B cell (primary cell): ENCODE data around the gene ASPA. TPM values are rescaled to one million over a fixed set of nuclear protein-coding genes. Genes with fewer than 3 reads are reported as not detected.
A peak's percentile ranks its signal among the peaks of the same experiment; 100 is the strongest.

Experiments
- ATAC-seq: fragments of 200-7000 bp; cut with Tn5 transposase; one replicate; pipeline ENCODE4 v1.10.0; 2021; ENCODE audit warnings: low read depth, mild to moderate bottlenecking, moderate number of reproducible peaks, moderate library complexity
- CTCF ChIA-PET: fragments of 350-600 bp; sonication (Branson Sonifier 250); formaldehyde crosslinking; loops from one replicate; lab custom pipeline; 2021; ENCODE audit warnings: antibody characterized with exemption, inconsistent platforms; lab: Charles Lee
- POLR2A ChIA-PET: fragments of 350-600 bp; sonication (Branson Sonifier 250); formaldehyde crosslinking; loops from one replicate; lab custom pipeline; 2021; ENCODE audit warnings: antibody characterized with exemption; lab: Charles Lee
- DNase-seq: peaks from one replicate; pipeline ENCODE4 v3.0.0; 2013
- H2AFZ ChIP-seq: 2 replicates; pipeline ENCODE4 v1.6.1; 2012; ENCODE audit warnings: mild to moderate bottlenecking, low read depth, low read length; ENCODE audit not compliant: insufficient read depth, poor library complexity, severe bottlenecking
- H3K27ac ChIP-seq, 2 donors: 1 replicate in 1 of 2; 2 replicates in 1 of 2; pipeline ENCODE4 v1.5.1; 2012 to 2013; ENCODE audit warnings: low read length in 2 of 2, mild to moderate bottlenecking in 2 of 2, moderate library complexity in 1 of 2
- H3K27me3 ChIP-seq, 4 experiments: fragments of 200-600 bp in 1 of 4; sonication (generic) in 1 of 4; replicated peaks in 1 of 4; 1 replicate in 2 of 4; 2 replicates in 2 of 4; pipeline versions ENCODE4 v1.6.1 to v1.7.0; 2013 to 2016; ENCODE audit warnings: low read length in 3 of 4, mild to moderate bottlenecking in 2 of 4, mixed read lengths in 1 of 4, moderate library complexity in 1 of 4; ENCODE audit not compliant: insufficient read depth in 4 of 4, control insufficient read depth in 3 of 4; ENCODE audit errors: control extremely low read depth in 1 of 4
- H3K36me3 ChIP-seq, 2 experiments: replicated peaks in 1 of 2; 1 replicate in 1 of 2; 2 replicates in 1 of 2; pipeline versions ENCODE4 v1.6.1 to v1.7.1; 2013; ENCODE audit warnings: low read length in 1 of 2; ENCODE audit not compliant: insufficient read depth in 2 of 2, control insufficient read depth in 1 of 2; ENCODE audit errors: control extremely low read depth in 1 of 2, extremely low read depth in 1 of 2
- H3K4me1 ChIP-seq, 2 donors: fragments of 200-600 bp in 1 of 2; sonication (generic) in 1 of 2; 1 replicate in 1 of 2; 2 replicates in 1 of 2; pipeline versions ENCODE4 v1.5.1 to v1.6.1; 2013 to 2017; ENCODE audit warnings: low read length in 2 of 2; ENCODE audit not compliant: control insufficient read depth in 2 of 2, insufficient read depth in 2 of 2
- H3K4me2 ChIP-seq: replicated peaks from 2 replicates; pipeline ENCODE3; 2012; ENCODE audit warnings: mild to moderate bottlenecking, low read depth, low read length; ENCODE audit not compliant: poor library complexity, severe bottlenecking
- H3K4me3 ChIP-seq, 5 experiments: fragments of 200-600 bp in 1 of 5; sonication (generic) in 1 of 5; 1 replicate in 3 of 5; 2 replicates in 2 of 5; pipeline versions ENCODE4 v1.5.1 to v1.7.0; 2011 to 2016; ENCODE audit warnings: low read length in 4 of 5, mild to moderate bottlenecking in 4 of 5, low read depth in 2 of 5, control low read depth in 1 of 5, moderate library complexity in 1 of 5; ENCODE audit not compliant: insufficient read depth in 1 of 5; ENCODE audit errors: control extremely low read depth in 1 of 5, extremely low read depth in 1 of 5
- H3K79me2 ChIP-seq: fragments of 200-600 bp; sonication (generic); one replicate; pipeline ENCODE4 v1.6.0; 2016; ENCODE audit warnings: low read length; ENCODE audit not compliant: control insufficient read depth, insufficient read depth
- H3K9ac ChIP-seq: fragments of 200-600 bp; sonication (generic); 2 replicates; pipeline ENCODE4 v1.6.1; 2017; ENCODE audit warnings: mild to moderate bottlenecking, low read length, moderate library complexity
- H3K9me3 ChIP-seq, 3 donors: one replicate each; pipeline versions ENCODE4 v1.6.1 to v1.7.1; 2013; ENCODE audit warnings: low read length in 2 of 3; ENCODE audit not compliant: control insufficient read depth in 2 of 3, insufficient read depth in 1 of 3; ENCODE audit errors: control extremely low read depth in 1 of 3
- H4K20me1 ChIP-seq: 2 replicates; pipeline ENCODE4 v1.6.0; 2012; ENCODE audit warnings: mild to moderate bottlenecking, low read length; ENCODE audit not compliant: insufficient read depth, control insufficient read depth, poor library complexity, severe bottlenecking
- H3K27ac Mint-ChIP-seq: one replicate; pipeline ENCODE4 v1.8.0; 2021; ENCODE audit warnings: mixed read lengths
- H3K27me3 Mint-ChIP-seq: one replicate; pipeline ENCODE4 v1.8.0; 2021; ENCODE audit warnings: mixed read lengths
- H3K4me1 Mint-ChIP-seq: one replicate; pipeline ENCODE4 v1.8.0; 2021; ENCODE audit warnings: mixed read lengths
- H3K4me3 Mint-ChIP-seq: one replicate; pipeline ENCODE4 v1.8.0; 2021; ENCODE audit warnings: mixed read lengths
- H3K9me3 Mint-ChIP-seq: one replicate; pipeline ENCODE4 v1.8.0; 2022; ENCODE audit warnings: mixed read lengths; ENCODE audit not compliant: insufficient read depth
- EZH2 ChIP-seq: IDR thresholded peaks from 2 replicates; pipeline ENCODE4 v1.6.1; 2012; ENCODE audit warnings: borderline replicate concordance, low read depth, mild to moderate bottlenecking, moderate library complexity, low read length; ENCODE audit not compliant: insufficient read depth, poor library complexity, severe bottlenecking
- WGBS: methylation state at CpG from one replicate; pipeline ENCODE4 v1.1.5; 2013; ENCODE audit warnings: missing lambda C conversion rate; ENCODE audit not compliant: insufficient coverage; 5-methylcytosine and 5-hydroxymethylcytosine counted together
- intact Hi-C: fragments of 100-400 bp; cut with micrococcal nuclease; formaldehyde crosslinking; loops from one replicate; pipeline ENCODE4 v1.10.0; 2022
- polyA plus RNA-seq: library from polyadenylated mRNA; depleted of rRNA; stranded (reverse); fragments of >200 nt; gene quantifications from 2 replicates; pipeline ENCODE4 v1.2.3, GENCODE V29; 2012
- total RNA-seq, 2 donors: library from RNA; stranded (reverse); fragments of 120-200 nt in 1 of 2; gene quantifications; 1 replicate in 1 of 2; 2 replicates in 1 of 2; pipeline versions ENCODE4 v1.2.3 to v1.2.4, GENCODE V29; 2013 to 2022
- TF ChIP-seq, protein P1 (sequence below): fragments of 200-600 bp; IDR thresholded peaks from one replicate; pipeline ENCODE4 v1.8.0; 2022; ENCODE audit warnings: antibody characterized with exemption, mild to moderate bottlenecking

The ASPA gene
- total and polyA plus RNA-seq, 2 donors (not counting 1 experiment from before 2014, with no cell fraction given): not detected

GRCh38 chr17:3533752-3534151 lies 58.0 kb downstream of the ASPA start:
- H3K9me3 Mint-ChIP-seq: no peaks in the 10 kb centered on the region
- intact Hi-C loops: no loop called here
- Histone ChIP-seq H3K4me3 (no peak overlapping the region), H4K20me1 (no peaks in the 10 kb centered on the region), H3K9me3 (peaks cover 0 to 2% (median 0%) of the 10 kb centered on the region in 3 donors), H3K27ac (no peak overlapping the region), H3K9ac (no peak overlapping the region), H3K36me3 (no peaks in the 10 kb centered on the region), H3K27me3 (peaks cover 0 to 7% (median 0%) of the 10 kb centered on the region in 4 experiments), H3K4me2 (no peak overlapping the region), H3K79me2 (no peaks in the 10 kb centered on the region), H3K4me1 (peaks cover 6 to 15% of the 10 kb centered on the region in 2 donors), H2AFZ (no peak overlapping the region)
- TF ChIP-seq, protein P1, sequence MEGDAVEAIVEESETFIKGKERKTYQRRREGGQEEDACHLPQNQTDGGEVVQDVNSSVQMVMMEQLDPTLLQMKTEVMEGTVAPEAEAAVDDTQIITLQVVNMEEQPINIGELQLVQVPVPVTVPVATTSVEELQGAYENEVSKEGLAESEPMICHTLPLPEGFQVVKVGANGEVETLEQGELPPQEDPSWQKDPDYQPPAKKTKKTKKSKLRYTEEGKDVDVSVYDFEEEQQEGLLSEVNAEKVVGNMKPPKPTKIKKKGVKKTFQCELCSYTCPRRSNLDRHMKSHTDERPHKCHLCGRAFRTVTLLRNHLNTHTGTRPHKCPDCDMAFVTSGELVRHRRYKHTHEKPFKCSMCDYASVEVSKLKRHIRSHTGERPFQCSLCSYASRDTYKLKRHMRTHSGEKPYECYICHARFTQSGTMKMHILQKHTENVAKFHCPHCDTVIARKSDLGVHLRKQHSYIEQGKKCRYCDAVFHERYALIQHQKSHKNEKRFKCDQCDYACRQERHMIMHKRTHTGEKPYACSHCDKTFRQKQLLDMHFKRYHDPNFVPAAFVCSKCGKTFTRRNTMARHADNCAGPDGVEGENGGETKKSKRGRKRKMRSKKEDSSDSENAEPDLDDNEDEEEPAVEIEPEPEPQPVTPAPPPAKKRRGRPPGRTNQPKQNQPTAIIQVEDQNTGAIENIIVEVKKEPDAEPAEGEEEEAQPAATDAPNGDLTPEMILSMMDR: no peak
- no peak for TF ChIP-seq EZH2
- H3K27ac Mint-ChIP-seq: no peak overlapping the region
- ATAC-seq (no peak), DNase-seq (peak; percentile 3)
- CTCF ChIA-PET: no interaction called here
- peak overlapping the region; percentile 7 for H3K4me3 Mint-ChIP-seq
- peaks cover 19% of the 10 kb centered on the region for H3K4me1 Mint-ChIP-seq
- H3K27me3 Mint-ChIP-seq: no peaks in the 10 kb centered on the region
- POLR2A ChIA-PET: no interaction called here
- 93% methylated on average over 3 of the region's 5 CpGs for WGBS

DNA sequence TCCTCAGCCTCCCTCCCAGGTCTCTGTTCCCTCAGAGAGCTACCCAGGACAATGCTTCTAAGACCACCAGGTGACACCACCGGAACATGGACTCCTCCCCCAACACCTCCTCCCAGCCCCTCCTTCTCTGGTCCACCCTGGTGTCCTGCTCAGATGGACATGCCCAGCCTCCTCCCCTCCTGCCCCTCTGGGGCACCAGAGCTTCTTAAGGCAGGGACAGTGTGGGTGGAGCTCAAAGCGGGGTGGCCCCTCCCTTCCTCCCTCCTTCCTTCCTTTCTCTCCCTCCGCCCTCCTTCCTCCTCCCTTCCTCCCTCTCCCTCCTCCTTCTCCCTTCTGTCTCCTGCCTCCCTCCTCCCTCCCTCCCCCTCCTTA lies 59.1 kb downstream of the ASPA start:
- no peaks in the 10 kb centered on the region for H3K79me2 ChIP-seq
- DNase-seq (peak; percentile 29), ATAC-seq (no peak)
- ChIA-PET CTCF (interaction anchor here (1.5 kb wide), 1 partner anchor 148 kb away, joined by 3 read pairs; no protein-coding TSS in a partner anchor), POLR2A (interaction anchor here (0.6 kb wide), 1 partner anchor 313 kb away, joined by 3 read pairs; no protein-coding TSS in a partner anchor)
- no peak overlapping the region for H3K9ac ChIP-seq
- Mint-ChIP-seq H3K9me3 (no peaks in the 10 kb centered on the region), H3K27me3 (no peaks in the 10 kb centered on the region), H3K27ac (peak overlapping the region; percentile 46), H3K4me1 (peaks cover 19% of the 10 kb centered on the region), H3K4me3 (no peak overlapping the region)
- peak overlapping the region; percentile 81 for H2AFZ ChIP-seq
- intact Hi-C loops: loop anchor here (5.0 kb wide), 1 partner anchor 112 kb away; no protein-coding TSS in a partner anchor
- no peak overlapping the region for H3K27ac ChIP-seq
- peaks cover 0 to 2% (median 0%) of the 10 kb centered on the region in 3 donors for H3K9me3 ChIP-seq
- WGBS: 15% methylated on average over 2 of the region's 3 CpGs
- TF ChIP-seq, protein P1: no peak
- no peak for TF ChIP-seq EZH2
- H3K36me3 ChIP-seq: no peaks in the 10 kb centered on the region
- H3K4me2 ChIP-seq: peak overlapping the region; percentile 78
- no peak overlapping the region for H3K4me3 ChIP-seq
- peaks cover 0 to 7% (median 0%) of the 10 kb centered on the region in 4 experiments for H3K27me3 ChIP-seq
- peaks cover 6 to 15% of the 10 kb centered on the region in 2 donors for H3K4me1 ChIP-seq
- no peaks in the 10 kb centered on the region for H4K20me1 ChIP-seq
